ENCODE measurements around the gene VRK1. TPM values are rescaled to one million over a fixed set of nuclear protein-coding genes. Genes with fewer than 3 reads are reported as not detected.

VRK1 gene
- total and polyA plus RNA-seq, 2 of the 4 experiments (the other 2 are of a cell fraction), result 14.2 to 19.9 TPM

DNA sequence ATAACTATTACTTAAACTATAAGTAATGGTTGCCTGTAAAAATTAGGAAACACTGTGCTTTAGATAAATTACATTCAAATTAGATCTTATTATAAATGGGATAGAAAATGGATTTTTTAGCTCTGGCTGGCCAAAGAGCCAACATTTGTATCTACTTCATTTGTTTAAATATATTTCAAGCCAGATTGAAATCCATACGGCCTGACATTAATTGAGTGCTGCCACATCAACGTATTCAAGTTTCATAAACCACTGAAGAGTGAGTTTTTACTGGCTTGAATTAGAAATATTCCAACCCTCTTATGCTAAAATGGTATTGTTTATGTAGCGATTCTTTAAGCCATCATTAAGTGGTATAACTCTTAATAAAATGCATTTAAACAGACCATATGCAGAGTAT is 133.3 kb downstream of the VRK1 start:
- peaks cover 17% of the 10 kb centered on the region for H3K9me3 ChIP-seq (ENCODE audit: control insufficient read depth, insufficient read depth, low read length)
- no peak overlapping the region for H2AK9ac ChIP-seq (replicated peaks; ENCODE audit: low read depth, low read length, poor library complexity)
- H2BK15ac ChIP-seq (ENCODE audit: low read depth, low read length), result no peak overlapping the region
- H3K27ac ChIP-seq (ENCODE audit: insufficient read depth, low read length), result no peak overlapping the region
- no peak overlapping the region for H3K14ac ChIP-seq (replicated peaks; ENCODE audit: low read depth, low read length)
- no peak overlapping the region for H3K23ac ChIP-seq (ENCODE audit: low read depth, low read length)
- H3K9me1 ChIP-seq (ENCODE audit: insufficient read depth, low read length), result no peaks in the 10 kb centered on the region
- H3K4ac ChIP-seq (ENCODE audit: low read depth, low read length), result no peak overlapping the region
- H4K20me1 ChIP-seq (ENCODE audit: insufficient read depth, low read length), result no peaks in the 10 kb centered on the region
- no peaks in the 10 kb centered on the region for H3K27me3 ChIP-seq (ENCODE audit: control insufficient read depth, insufficient read depth, low read length)
- H3K79me1 ChIP-seq (ENCODE audit: low read depth in 1 of 2, low read length in 2 of 2), result no peaks in the 10 kb centered on the region
- no peak overlapping the region for H2BK20ac ChIP-seq (ENCODE audit: low read depth, low read length)
- BruUV-seq (replicated peaks), result no TSS peak
- no peak overlapping the region for H3K18ac ChIP-seq (ENCODE audit: low read depth, low read length)
- no peaks in the 10 kb centered on the region for H3K4me1 ChIP-seq (ENCODE audit: control insufficient read depth, insufficient read depth, low read length)
- no peak overlapping the region for H3K56ac ChIP-seq (ENCODE audit: extremely low read depth, insufficient read depth, low read length)
- no peak overlapping the region for H3K9ac ChIP-seq (ENCODE audit: low read depth, low read length)
- intact Hi-C loops (cut with micrococcal nuclease), result loop anchor here (2.0 kb wide), 1 partner anchor 72 kb away; no protein-coding TSS in a partner anchor
- no peak overlapping the region for H2AK5ac ChIP-seq (ENCODE audit: low read depth, low read length)
- no peak overlapping the region for H3K4me3 ChIP-seq (ENCODE audit: insufficient read depth, low read depth, low read length)
- TF ChIP-seq NFE2L2 (IDR thresholded peaks at IDR 0.05; ENCODE audit: low read depth, low read length), result no peak
- TF ChIP-seq MAZ (IDR thresholded peaks at IDR 0.05; ENCODE audit: borderline replicate concordance, low read depth, low read length), result no peak
- TF ChIP-seq, protein P1, sequence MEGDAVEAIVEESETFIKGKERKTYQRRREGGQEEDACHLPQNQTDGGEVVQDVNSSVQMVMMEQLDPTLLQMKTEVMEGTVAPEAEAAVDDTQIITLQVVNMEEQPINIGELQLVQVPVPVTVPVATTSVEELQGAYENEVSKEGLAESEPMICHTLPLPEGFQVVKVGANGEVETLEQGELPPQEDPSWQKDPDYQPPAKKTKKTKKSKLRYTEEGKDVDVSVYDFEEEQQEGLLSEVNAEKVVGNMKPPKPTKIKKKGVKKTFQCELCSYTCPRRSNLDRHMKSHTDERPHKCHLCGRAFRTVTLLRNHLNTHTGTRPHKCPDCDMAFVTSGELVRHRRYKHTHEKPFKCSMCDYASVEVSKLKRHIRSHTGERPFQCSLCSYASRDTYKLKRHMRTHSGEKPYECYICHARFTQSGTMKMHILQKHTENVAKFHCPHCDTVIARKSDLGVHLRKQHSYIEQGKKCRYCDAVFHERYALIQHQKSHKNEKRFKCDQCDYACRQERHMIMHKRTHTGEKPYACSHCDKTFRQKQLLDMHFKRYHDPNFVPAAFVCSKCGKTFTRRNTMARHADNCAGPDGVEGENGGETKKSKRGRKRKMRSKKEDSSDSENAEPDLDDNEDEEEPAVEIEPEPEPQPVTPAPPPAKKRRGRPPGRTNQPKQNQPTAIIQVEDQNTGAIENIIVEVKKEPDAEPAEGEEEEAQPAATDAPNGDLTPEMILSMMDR (conservative IDR thresholded peaks at IDR 0.05; ENCODE audit: low read depth, low read length), result no peak
- TF ChIP-seq, protein P2, sequence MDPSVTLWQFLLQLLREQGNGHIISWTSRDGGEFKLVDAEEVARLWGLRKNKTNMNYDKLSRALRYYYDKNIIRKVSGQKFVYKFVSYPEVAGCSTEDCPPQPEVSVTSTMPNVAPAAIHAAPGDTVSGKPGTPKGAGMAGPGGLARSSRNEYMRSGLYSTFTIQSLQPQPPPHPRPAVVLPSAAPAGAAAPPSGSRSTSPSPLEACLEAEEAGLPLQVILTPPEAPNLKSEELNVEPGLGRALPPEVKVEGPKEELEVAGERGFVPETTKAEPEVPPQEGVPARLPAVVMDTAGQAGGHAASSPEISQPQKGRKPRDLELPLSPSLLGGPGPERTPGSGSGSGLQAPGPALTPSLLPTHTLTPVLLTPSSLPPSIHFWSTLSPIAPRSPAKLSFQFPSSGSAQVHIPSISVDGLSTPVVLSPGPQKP (IDR thresholded peaks at IDR 0.05; ENCODE audit: borderline replicate concordance, low read depth, low read length), result no peak
- TF ChIP-seq MAFK (IDR thresholded peaks at IDR 0.05; ENCODE audit: low read depth, low read length), result no peak
- TF ChIP-seq FOS (IDR thresholded peaks at IDR 0.05; ENCODE audit: low read depth, low read length), result no peak
- TF ChIP-seq, protein P3, sequence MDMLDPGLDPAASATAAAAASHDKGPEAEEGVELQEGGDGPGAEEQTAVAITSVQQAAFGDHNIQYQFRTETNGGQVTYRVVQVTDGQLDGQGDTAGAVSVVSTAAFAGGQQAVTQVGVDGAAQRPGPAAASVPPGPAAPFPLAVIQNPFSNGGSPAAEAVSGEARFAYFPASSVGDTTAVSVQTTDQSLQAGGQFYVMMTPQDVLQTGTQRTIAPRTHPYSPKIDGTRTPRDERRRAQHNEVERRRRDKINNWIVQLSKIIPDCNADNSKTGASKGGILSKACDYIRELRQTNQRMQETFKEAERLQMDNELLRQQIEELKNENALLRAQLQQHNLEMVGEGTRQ (IDR thresholded peaks at IDR 0.05; ENCODE audit: low read depth, low read length), result no peak
- no peak for TF ChIP-seq SMC3 (IDR thresholded peaks at IDR 0.05; ENCODE audit: low read depth, low read length)
- no peak for TF ChIP-seq RFX5 (IDR thresholded peaks at IDR 0.05; ENCODE audit: low read depth, low read length)
- TF ChIP-seq BHLHE40 (IDR thresholded peaks at IDR 0.05; ENCODE audit: low read depth, low read length), result no peak
- TF ChIP-seq RAD21 (IDR thresholded peaks at IDR 0.05; ENCODE audit: low read length), result no peak
- TF ChIP-seq POLR2A (IDR thresholded peaks at IDR 0.05; ENCODE audit: low read depth, low read length), result no peak
- TF ChIP-seq CHD1 (IDR thresholded peaks at IDR 0.05; ENCODE audit: low read depth, low read length), result no peak
- TF ChIP-seq CEBPB (IDR thresholded peaks at IDR 0.05; ENCODE audit: low read depth, low read length), result no peak
- no peak for TF ChIP-seq MXI1 (IDR thresholded peaks at IDR 0.05; ENCODE audit: borderline replicate concordance, low read depth, low read length)
- no peak for TF ChIP-seq RCOR1 (IDR thresholded peaks at IDR 0.05; ENCODE audit: insufficient replicate concordance, low read length)
- H2BK5ac ChIP-seq (ENCODE audit: low read depth, low read length, poor library complexity, severe bottlenecking), result no peak overlapping the region
- H4K91ac ChIP-seq (ENCODE audit: insufficient read depth, low read depth, low read length), result no peak overlapping the region
- CTCF ChIA-PET, result no interaction called here
- no peak overlapping the region for H4K5ac ChIP-seq (ENCODE audit: low read depth, low read length)
- no peak overlapping the region for H2BK120ac ChIP-seq (ENCODE audit: low read depth, low read length)
- no peak overlapping the region for H3K4me2 ChIP-seq (ENCODE audit: low read depth, low read length)
- H3K36me3 ChIP-seq (ENCODE audit: control insufficient read depth, insufficient read depth, low read length), result no peaks in the 10 kb centered on the region
- dilution Hi-C loops (cut with HindIII; ENCODE audit: low sequenced_read_pairs, unreplicated experiment), result no loop called here
- POLR2A ChIA-PET (ENCODE audit: unreplicated experiment), result no interaction called here
- no CpG with 5 or more reads among the region's 3 CpGs for WGBS, 2 experiments (ENCODE audit: extremely low coverage in 2 of 2, insufficient read length in 1 of 2)
- ATAC-seq (ENCODE audit: low read depth) (no peak), DNase-seq (no peak)
- in situ Hi-C loops (cut with MboI; ENCODE audit: low sequenced_read_pairs), result no loop called here
- no peak overlapping the region for H2AFZ ChIP-seq (replicated peaks; ENCODE audit: low read length, poor library complexity)
- no peak overlapping the region for H4K8ac ChIP-seq (ENCODE audit: low read depth in 2 of 2, low read length in 2 of 2)
